Endothelial cell of umbilical vein (primary cell): ENCODE data around the gene CTIF.

ENCODE experiments used
- CTCF ChIP-seq, 2 donors: IDR thresholded peaks; 1 replicate in 1 of 2; 2 replicates in 1 of 2; pipeline ENCODE4 v1.5.1; 2011; ENCODE audit warnings: low read length in 2 of 2, mild to moderate bottlenecking in 2 of 2, moderate library complexity in 2 of 2, control low read depth in 1 of 2, inconsistent platforms in 1 of 2, low read depth in 1 of 2; ENCODE audit not compliant: insufficient read depth in 1 of 2; ENCODE audit errors: extremely low read depth in 1 of 2
- POLR2A ChIP-seq: IDR thresholded peaks from 2 replicates; pipeline ENCODE4 v1.6.1; 2012; ENCODE audit warnings: low read depth, mild to moderate bottlenecking, control low read depth, low read length

- TF ChIP-seq CTCF (IDR thresholded peaks at IDR 0.05; ENCODE audit: extremely low read depth in 1 of 2, insufficient read depth in 1 of 2, low read depth in 1 of 2, low read length in 2 of 2) = no peak
- no peak for TF ChIP-seq POLR2A
Observed at GRCh38 chr18:48741866-48742265, 203.0 kb downstream of the CTIF start.
